GM21381 (cell line): ENCODE data around the gene RCOR3.

Experiments used
- ATAC-seq: cut with Tn5 transposase; IDR thresholded peaks from one replicate; pipeline ENCODE4 v1.9.1; 2021; ENCODE audit warnings: mild to moderate bottlenecking, moderate library complexity; ENCODE audit not compliant: unreplicated experiment

Gene RCOR3

GRCh38 chr1:211323156-211324063 lies 64.2 kb downstream of the RCOR3 start:
- peak; percentile 47 for ATAC-seq

GRCh38 chr1:211324992-211325775 lies 66.0 kb downstream of the RCOR3 start:
- ATAC-seq, result no peak

DNA sequence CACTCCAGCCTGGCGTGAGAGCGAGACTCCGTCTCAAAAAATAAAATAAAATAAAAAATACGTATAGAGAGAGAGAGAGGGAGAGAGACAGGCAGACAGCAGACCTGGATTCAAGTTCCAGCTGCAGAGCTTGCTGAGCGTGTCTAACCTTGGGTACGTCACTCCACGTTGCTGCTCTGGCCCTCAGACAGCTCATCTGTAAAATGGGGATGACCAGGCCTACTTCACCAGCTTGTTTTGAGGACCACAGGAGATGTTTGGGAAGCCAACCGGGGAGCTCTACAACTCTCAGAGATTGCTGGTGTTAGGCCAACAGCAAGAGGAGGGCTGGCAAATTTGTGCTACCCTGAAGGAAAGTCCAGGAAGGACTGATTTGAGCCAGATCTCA lies 67.0 kb downstream of the RCOR3 start:
- no peak for ATAC-seq

DNA sequence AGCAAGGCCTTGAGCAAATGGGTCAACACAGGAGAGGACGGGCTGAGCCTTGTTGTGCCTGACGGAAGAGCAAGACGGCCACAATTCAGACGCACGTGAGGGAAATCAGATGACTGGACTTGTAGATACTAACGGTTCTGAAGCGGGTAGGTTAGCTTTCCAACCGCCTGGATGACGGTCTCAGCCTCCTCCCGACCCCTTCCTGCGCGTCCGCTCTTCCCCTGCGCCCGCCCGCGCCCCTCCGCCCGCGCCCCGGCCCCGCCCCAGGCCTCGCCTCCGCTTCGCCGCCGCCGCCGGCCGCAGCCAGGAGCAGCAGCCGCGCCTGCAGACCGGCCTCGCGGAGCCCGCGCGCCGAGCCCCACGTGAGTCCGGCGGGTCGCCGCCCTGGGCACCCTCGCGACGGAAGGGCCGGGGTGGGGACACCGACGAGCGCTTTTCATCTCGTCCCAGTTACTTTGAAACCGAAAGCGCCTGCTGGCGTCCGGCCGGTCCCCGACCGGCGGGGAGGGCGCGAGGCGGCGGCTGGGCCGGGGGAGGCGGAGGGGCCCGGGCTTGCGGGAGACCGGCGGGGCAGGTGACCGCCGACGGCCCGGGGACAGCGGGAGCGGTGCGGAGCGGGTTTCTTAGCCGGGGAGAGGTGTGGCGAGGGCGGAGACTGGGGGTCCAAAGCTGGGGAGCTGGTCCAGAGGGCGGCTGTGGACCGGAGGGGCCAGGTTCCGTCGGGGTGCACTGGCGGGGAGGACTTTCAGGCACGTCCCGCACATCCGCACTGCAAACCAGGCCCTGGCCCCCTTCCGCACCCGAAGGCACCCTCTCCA lies 67.6 kb downstream of the RCOR3 start, which contains the start of gene TRAF5:
Gene TRAF5 (plus strand): TSS at position 306 of the 818 bp plus-strand sequence. CDS start 26,407 bp downstream, outside the sequence.
- peak; percentile 30 for ATAC-seq

DNA sequence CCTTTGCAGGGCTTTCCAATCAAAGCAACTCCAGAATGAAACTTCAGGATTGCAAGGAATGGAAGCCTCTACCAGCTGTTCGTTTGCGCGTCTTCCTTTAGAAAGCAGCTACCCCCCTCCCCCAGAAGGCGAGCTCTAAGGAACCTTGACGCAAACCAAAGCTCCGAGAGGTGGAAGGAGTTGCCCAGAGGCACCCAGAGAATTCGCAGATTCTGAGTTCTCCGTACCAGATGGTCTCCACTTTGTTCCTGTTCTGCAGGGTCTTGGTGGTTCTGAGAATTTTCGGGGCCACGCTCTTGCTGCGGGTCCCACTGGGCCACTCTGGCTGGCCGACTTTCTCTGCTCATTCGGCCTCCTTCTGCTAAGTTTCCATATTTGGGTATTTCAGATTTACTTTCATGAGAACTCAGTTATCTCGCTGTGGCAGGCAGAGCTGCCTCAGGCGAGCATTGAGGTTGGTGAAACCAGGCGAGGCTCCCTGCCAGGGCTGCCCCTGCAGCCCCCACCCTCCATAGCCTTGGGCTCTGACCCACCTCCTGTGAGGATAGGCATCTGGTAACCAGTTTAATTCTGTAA lies 68.3 kb downstream of the RCOR3 start:
- peak; percentile 28 for ATAC-seq

DNA sequence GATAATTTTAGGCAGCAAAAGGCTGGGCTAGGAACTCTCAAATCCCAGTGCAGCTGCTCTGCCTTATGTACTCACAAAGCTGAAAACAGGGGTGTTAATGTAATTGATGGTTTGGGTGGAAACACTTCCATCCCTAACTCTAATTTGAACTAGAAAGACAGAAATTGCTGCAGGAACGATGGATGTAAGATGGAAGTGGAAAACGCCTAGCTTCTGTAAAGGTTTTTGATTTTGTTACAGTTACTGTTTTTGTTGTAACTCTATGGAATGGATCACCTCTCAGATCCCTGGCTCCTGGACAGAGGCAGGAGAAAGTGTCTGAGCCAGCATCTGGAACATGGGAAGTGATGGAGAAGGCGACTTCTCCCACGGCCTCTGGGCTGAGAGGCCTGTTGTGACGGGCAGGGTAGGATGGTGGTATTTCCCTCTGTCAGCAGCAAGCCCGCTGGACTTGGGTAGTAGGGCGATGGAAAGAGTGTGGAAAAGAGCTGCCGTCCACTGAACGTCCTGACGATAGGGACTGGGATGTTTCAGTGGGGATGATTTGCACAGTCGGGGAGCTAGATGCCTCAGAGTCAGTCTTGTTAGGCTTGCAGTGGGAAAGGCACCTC lies 69.0 kb downstream of the RCOR3 start:
- no peak for ATAC-seq

GRCh38 chr1:211328866-211329475 lies 69.8 kb downstream of the RCOR3 start:
- no peak for ATAC-seq

GRCh38 chr1:211329764-211330201 lies 70.6 kb downstream of the RCOR3 start:
- ATAC-seq, result peak; percentile 50

- no peak for ATAC-seq
Observed at GRCh38 chr1:211330282-211330936, 71.2 kb downstream of the RCOR3 start.

DNA sequence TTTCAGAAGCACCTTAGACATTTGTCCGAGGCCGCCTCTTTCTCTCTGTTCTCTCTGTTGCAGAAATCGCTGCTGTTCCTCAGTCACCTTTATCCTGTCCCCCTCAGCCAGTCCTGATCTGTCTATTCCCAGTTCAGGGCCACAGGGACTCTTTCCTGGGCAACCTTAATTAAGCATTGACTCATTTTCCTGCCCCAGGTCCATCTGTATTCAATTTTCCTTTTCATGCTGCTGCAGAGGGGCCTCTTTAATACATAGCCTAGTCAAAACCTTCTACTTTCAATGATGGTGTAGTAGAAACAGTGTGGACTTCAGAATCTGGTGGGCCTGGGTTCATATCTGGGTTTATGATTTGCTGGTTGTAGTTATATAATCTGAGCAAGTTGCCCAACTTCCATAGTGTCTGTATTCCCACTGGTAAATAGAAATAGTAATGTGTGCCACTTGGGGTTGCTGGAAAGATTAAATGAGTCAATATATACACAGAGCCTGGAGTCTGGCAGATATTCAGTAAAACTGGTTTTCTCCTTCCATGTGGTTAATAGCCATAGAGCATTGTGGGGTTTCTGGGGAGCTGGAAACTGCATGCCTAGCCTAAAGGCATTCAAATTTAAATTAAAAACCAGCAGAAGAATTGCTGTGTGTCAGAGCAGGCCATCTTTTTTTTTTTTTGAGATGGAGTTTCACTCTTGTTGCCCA lies 72.0 kb downstream of the RCOR3 start:
- ATAC-seq, result no peak

DNA sequence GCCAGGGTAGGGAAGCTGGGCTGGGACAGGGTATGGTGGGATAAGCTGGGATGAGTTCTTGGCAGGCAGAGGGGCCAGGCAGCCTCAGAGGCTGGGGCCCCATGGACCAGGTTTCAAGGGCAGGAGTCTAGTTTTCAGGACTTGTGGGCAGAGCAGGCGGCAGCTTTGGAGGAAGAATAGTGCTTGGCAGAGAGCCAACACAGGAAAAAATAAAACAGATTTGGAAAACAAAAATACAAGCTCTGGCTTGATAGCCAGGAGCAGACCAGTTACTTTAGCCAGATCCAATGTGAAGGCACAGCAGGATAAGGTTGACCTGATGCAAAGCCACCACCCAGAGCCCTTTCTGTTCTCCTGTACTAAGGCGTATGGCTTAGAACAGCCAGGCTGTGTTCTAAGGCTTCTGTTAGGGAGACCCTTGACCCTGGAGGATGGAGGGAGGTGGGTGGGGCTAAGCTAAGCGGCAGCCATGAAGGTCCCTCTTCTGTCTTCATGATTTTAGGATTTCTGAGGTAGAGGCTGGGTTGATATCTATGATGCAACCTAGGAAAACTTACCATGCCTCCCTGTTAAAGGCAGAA lies 73.0 kb downstream of the RCOR3 start:
- no peak for ATAC-seq

GRCh38 chr1:211332830-211333229 lies 73.7 kb downstream of the RCOR3 start:
- ATAC-seq, result no peak

DNA sequence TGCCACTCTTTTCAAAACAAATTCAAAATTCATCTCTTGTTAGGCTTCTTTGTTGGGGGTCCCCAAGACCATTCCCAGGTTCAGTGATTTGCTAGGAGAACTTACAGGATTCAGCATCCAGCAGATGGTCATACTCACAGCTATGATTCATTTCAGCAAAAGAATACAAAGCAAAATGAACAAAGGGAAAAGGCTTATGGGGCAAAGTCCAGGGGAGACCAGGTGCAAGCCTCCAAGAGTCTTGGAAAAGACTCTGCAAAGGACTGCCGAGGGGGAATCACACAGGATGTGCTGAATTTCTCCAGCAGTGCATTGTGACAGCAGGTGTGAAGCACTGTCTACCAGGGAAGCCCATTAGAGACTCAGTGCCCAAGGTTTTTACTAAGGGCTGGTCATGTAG lies 74.7 kb downstream of the RCOR3 start:
- no peak for ATAC-seq

DNA sequence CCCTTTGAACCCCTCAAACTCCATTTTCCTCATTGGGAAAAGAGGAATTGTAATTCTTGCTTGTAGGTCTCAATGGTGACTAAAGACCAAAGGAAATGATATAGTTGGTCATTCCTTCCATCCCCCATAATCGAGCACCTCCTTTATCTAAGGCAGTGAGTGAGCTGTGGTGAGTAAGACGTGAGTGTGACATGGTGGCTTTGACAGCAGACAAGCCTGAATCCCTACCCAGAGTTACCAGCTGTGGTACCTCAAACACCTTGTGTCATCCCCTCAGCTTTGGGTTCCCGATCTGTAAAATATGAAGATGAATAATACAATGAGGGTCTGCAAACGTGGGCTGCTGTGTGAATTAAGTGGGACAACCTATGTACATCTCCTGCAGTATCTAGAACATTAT lies 75.8 kb downstream of the RCOR3 start:
- no peak for ATAC-seq

DNA sequence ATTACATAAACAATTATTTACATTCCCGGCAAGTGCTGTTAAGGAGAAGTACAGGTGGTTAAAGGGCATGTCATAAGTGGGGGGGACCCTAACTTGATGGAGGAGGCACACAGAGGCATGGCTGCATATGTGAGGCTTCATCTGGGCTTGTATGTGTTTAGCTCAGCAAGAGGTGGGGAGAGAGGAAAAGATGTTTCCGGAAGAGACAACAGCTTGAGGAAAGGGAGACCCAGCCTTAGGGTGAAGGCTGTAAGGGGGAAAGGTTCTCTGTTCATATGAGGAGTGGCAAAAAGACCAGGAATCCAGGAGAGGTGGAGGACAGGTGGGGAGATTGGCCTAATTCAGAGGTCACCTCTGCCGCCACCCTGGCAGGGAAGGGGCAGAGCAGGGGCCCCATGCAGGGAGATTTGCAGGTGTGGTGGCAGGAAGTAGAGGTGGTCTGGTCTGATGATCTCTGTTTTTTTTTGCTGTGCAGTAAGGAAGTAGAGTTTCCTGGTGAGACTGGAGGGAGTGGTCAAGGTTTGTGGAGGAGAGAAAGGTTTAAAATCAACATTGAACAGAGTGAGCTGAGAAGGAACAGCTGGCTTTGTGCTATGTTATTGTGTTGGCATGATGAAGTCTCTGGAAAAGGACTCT lies 76.5 kb downstream of the RCOR3 start:
- ATAC-seq, result peak; percentile 90

DNA sequence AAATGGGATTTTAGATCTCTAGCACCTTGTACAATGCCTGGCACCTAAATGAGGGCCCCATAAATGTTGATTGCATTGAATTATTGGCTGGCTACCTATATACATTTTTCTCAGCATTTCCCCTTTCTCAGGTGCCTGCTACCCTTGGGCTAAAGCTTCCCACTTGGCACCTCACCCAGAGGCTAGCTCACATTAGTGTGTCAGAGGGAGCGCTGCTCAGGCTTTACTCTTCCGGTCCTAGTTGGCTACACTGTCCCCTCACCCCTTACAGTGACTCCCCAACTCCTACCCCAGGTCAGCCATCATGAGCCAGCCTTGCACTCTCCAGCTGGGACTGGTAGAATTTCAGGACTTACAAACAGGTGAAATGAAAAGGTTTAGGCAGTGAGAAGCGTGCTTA lies 77.0 kb downstream of the RCOR3 start:
- ATAC-seq, result no peak

GRCh38 chr1:211336775-211337174 lies 77.6 kb downstream of the RCOR3 start:
- ATAC-seq, result no peak
